ENCODE results near the gene HEXIM2. TPM values are rescaled to one million over a fixed set of nuclear protein-coding genes. Genes with fewer than 3 reads are reported as not detected.

The HEXIM2 gene
- polyA plus RNA-seq, 1 of the 3 experiments (the other 2 are of a cell fraction) = 9.3 TPM

DNA sequence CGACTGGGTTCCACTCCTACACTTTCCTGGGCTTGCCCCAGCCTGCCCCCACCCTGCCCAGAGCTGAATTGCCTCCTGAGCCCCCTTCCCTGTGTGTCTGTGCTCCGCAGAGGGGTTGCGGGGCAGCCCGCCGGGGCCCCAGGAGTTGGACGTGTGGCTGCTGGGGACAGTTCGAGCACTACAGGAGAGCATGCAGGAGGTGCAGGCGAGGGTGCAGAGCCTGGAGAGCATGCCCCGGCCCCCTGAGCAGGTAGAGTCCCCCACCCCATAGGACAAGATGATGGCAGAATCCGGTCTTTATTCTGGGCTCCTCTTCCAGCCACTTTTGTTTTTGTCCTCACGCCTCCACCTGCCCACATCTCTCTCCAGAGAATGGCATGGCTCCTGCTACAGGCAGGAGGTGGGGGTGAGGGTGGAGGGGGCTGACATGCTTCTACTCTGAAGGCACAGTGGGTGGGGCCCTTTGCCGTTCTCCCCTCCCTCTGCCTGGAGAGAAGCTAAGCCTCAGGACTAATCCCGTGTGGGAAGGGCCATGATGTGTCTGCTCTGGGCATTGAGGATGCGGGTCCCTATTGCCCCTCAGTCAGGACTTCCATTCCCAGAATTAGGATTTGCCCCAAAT, 22.7 kb upstream of the HEXIM2 start:
- H3K27me3 ChIP-seq (ENCODE audit: insufficient read depth) = no peaks in the 10 kb centered on the region
- H2AFZ ChIP-seq (ENCODE audit: low read depth) = no peak overlapping the region
- no peaks in the 10 kb centered on the region for H3K9me2 ChIP-seq
- H3K9me3 ChIP-seq = no peaks in the 10 kb centered on the region
- no peak overlapping the region for H3K27ac ChIP-seq (ENCODE audit: low read depth in 2 of 2, low read length in 1 of 2)
- POLR2A ChIA-PET = interaction anchor here (5.4 kb wide), 1 partner anchor 10 kb away, joined by 47 read pairs; the partner anchor contains the start of gene HEXIM1
- 86% methylated on average over 14 of the region's 14 CpGs for WGBS (ENCODE audit: low lambda C conversion rate)
- H3K36me3 ChIP-seq (replicated peaks in 1 of 2; ENCODE audit: control insufficient read depth in 1 of 2, insufficient read depth in 2 of 2, low read length in 1 of 2) = peaks cover 0 to 3% of the 10 kb centered on the region in 2 experiments
- no peak overlapping the region for H3K9ac ChIP-seq
- H3F3A ChIP-seq (replicated peaks; ENCODE audit: insufficient read depth) = no peaks in the 10 kb centered on the region
- H3K4me3 ChIP-seq (ENCODE audit: low read depth in 2 of 2, low read length in 1 of 2) = no peak overlapping the region
- TF ChIP-seq, protein P1, sequence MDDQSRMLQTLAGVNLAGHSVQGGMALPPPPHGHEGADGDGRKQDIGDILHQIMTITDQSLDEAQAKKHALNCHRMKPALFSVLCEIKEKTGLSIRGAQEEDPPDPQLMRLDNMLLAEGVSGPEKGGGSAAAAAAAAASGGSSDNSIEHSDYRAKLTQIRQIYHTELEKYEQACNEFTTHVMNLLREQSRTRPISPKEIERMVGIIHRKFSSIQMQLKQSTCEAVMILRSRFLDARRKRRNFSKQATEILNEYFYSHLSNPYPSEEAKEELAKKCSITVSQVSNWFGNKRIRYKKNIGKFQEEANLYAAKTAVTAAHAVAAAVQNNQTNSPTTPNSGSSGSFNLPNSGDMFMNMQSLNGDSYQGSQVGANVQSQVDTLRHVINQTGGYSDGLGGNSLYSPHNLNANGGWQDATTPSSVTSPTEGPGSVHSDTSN (IDR thresholded peaks at IDR 0.05) = no peak
- TF ChIP-seq JUND (IDR thresholded peaks at IDR 0.05) = no peak
- TF ChIP-seq, protein P2, sequence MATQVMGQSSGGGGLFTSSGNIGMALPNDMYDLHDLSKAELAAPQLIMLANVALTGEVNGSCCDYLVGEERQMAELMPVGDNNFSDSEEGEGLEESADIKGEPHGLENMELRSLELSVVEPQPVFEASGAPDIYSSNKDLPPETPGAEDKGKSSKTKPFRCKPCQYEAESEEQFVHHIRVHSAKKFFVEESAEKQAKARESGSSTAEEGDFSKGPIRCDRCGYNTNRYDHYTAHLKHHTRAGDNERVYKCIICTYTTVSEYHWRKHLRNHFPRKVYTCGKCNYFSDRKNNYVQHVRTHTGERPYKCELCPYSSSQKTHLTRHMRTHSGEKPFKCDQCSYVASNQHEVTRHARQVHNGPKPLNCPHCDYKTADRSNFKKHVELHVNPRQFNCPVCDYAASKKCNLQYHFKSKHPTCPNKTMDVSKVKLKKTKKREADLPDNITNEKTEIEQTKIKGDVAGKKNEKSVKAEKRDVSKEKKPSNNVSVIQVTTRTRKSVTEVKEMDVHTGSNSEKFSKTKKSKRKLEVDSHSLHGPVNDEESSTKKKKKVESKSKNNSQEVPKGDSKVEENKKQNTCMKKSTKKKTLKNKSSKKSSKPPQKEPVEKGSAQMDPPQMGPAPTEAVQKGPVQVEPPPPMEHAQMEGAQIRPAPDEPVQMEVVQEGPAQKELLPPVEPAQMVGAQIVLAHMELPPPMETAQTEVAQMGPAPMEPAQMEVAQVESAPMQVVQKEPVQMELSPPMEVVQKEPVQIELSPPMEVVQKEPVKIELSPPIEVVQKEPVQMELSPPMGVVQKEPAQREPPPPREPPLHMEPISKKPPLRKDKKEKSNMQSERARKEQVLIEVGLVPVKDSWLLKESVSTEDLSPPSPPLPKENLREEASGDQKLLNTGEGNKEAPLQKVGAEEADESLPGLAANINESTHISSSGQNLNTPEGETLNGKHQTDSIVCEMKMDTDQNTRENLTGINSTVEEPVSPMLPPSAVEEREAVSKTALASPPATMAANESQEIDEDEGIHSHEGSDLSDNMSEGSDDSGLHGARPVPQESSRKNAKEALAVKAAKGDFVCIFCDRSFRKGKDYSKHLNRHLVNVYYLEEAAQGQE (IDR thresholded peaks at IDR 0.05; ENCODE audit: low read depth, low read length) = no peak
- no peak for TF ChIP-seq RXRA (IDR thresholded peaks at IDR 0.05; ENCODE audit: borderline replicate concordance, low read depth)
- no peak for TF ChIP-seq NRF1 (IDR thresholded peaks at IDR 0.05; ENCODE audit: low read depth, low read length)
- no peak for TF ChIP-seq FOSL2 (IDR thresholded peaks at IDR 0.05; ENCODE audit: borderline replicate concordance, low read depth)
- TF ChIP-seq FOXM1 (IDR thresholded peaks at IDR 0.05; ENCODE audit: low read depth) = no peak
- no peak for TF ChIP-seq ELF1 (IDR thresholded peaks at IDR 0.05)
- no peak for TF ChIP-seq NFIC (IDR thresholded peaks at IDR 0.05; ENCODE audit: borderline replicate concordance)
- TF ChIP-seq MXI1 (IDR thresholded peaks at IDR 0.05; ENCODE audit: low read depth, low read length) = no peak
- TF ChIP-seq, protein P3, sequence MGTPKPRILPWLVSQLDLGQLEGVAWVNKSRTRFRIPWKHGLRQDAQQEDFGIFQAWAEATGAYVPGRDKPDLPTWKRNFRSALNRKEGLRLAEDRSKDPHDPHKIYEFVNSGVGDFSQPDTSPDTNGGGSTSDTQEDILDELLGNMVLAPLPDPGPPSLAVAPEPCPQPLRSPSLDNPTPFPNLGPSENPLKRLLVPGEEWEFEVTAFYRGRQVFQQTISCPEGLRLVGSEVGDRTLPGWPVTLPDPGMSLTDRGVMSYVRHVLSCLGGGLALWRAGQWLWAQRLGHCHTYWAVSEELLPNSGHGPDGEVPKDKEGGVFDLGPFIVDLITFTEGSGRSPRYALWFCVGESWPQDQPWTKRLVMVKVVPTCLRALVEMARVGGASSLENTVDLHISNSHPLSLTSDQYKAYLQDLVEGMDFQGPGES (IDR thresholded peaks at IDR 0.05; ENCODE audit: low read depth, low read length) = no peak
- TF ChIP-seq, protein P4, sequence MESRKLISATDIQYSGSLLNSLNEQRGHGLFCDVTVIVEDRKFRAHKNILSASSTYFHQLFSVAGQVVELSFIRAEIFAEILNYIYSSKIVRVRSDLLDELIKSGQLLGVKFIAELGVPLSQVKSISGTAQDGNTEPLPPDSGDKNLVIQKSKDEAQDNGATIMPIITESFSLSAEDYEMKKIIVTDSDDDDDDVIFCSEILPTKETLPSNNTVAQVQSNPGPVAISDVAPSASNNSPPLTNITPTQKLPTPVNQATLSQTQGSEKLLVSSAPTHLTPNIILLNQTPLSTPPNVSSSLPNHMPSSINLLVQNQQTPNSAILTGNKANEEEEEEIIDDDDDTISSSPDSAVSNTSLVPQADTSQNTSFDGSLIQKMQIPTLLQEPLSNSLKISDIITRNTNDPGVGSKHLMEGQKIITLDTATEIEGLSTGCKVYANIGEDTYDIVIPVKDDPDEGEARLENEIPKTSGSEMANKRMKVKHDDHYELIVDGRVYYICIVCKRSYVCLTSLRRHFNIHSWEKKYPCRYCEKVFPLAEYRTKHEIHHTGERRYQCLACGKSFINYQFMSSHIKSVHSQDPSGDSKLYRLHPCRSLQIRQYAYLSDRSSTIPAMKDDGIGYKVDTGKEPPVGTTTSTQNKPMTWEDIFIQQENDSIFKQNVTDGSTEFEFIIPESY (IDR thresholded peaks at IDR 0.05; ENCODE audit: borderline replicate concordance, low read depth) = no peak
- no peak for TF ChIP-seq EZH2phosphoT487 (IDR thresholded peaks at IDR 0.05; ENCODE audit: borderline replicate concordance, low read depth)
- TF ChIP-seq EP300 (IDR thresholded peaks at IDR 0.05; ENCODE audit: borderline replicate concordance in 1 of 2, low read depth in 1 of 2, low read length in 1 of 2) = no peak
- TF ChIP-seq, protein P5, sequence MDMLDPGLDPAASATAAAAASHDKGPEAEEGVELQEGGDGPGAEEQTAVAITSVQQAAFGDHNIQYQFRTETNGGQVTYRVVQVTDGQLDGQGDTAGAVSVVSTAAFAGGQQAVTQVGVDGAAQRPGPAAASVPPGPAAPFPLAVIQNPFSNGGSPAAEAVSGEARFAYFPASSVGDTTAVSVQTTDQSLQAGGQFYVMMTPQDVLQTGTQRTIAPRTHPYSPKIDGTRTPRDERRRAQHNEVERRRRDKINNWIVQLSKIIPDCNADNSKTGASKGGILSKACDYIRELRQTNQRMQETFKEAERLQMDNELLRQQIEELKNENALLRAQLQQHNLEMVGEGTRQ (IDR thresholded peaks at IDR 0.05; ENCODE audit: borderline replicate concordance, low read depth, low read length) = no peak
- TF ChIP-seq, protein P6, sequence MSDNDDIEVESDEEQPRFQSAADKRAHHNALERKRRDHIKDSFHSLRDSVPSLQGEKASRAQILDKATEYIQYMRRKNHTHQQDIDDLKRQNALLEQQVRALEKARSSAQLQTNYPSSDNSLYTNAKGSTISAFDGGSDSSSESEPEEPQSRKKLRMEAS (IDR thresholded peaks at IDR 0.05; ENCODE audit: low read depth) = no peak
- DNase-seq = no peak
- CTCF ChIA-PET = interaction anchor here (2.1 to 4.3 kb wide), 2 partner anchors 10 to 59 kb away, joined by 8 to 16 read pairs; no protein-coding TSS in a partner anchor
- no peaks in the 10 kb centered on the region for H4K20me1 ChIP-seq (ENCODE audit: insufficient read depth)
- H3K4me2 ChIP-seq = no peak overlapping the region
- no peaks in the 10 kb centered on the region for H3K79me2 ChIP-seq (ENCODE audit: insufficient read depth)
- H3K4me1 ChIP-seq (ENCODE audit: control insufficient read depth in 1 of 2, insufficient read depth in 2 of 2, low read depth in 1 of 2, low read length in 1 of 2) = peaks cover 0 to 12% of the 10 kb centered on the region in 2 experiments; a peak in 1 of 4 replicates
